Suprapubic skin (tissue), 4 donors: ENCODE results near the gene WDR44. TPM values are rescaled to one million over a fixed set of nuclear protein-coding genes. Genes with fewer than 3 reads are reported as not detected.

Source experiments
- DNase-seq, 2 donors: peaks; one replicate each; pipeline ENCODE4 v3.0.0-alpha.2; 2019; ENCODE audit warnings: low spot score in 2 of 2
- H3K27ac ChIP-seq: fragments of 200-600 bp; sonication (generic); one replicate; pipeline ENCODE4 v1.5.1; 2019
- H3K27me3 ChIP-seq: fragments of 200-600 bp; sonication (generic); one replicate; pipeline ENCODE4 v1.5.1; 2019
- H3K36me3 ChIP-seq: fragments of 200-600 bp; sonication (generic); one replicate; pipeline ENCODE4 v1.5.1; 2019
- H3K4me1 ChIP-seq: fragments of 200-600 bp; sonication (generic); one replicate; pipeline ENCODE4 v1.5.1; 2019
- H3K4me3 ChIP-seq: fragments of 200-600 bp; sonication (generic); one replicate; pipeline ENCODE4 v1.5.1; 2019; ENCODE audit warnings: mild to moderate bottlenecking
- H3K9me3 ChIP-seq: fragments of 200-600 bp; sonication (generic); one replicate; pipeline ENCODE4 v1.5.1; 2019
- CTCF ChIP-seq, 2 donors: fragments of 200-600 bp in 1 of 2; fragments of 450-650 bp in 1 of 2; sonication (generic) in 1 of 2; IDR thresholded peaks; one replicate each; pipeline ENCODE4 v1.5.1; 2016 to 2019; ENCODE audit warnings: antibody characterized with exemption in 2 of 2, mild to moderate bottlenecking in 1 of 2, moderate library complexity in 1 of 2
- EP300 ChIP-seq: sonication (generic); formaldehyde crosslinking; IDR thresholded peaks from one replicate; pipeline ENCODE4 v1.6.1; 2017; ENCODE audit warnings: antibody characterized with exemption
- POLR2A ChIP-seq, 2 donors: fragments of 450-650 bp; IDR thresholded peaks; one replicate each; pipeline ENCODE4 v1.6.1; 2017; ENCODE audit warnings: antibody characterized with exemption in 2 of 2, mild to moderate bottlenecking in 2 of 2, moderate library complexity in 2 of 2
- POLR2AphosphoS5 ChIP-seq, 3 donors: sonication (generic); formaldehyde crosslinking; IDR thresholded peaks; one replicate each; pipeline ENCODE4 v1.6.1; 2017; ENCODE audit warnings: antibody characterized with exemption in 3 of 3
- WGBS: methylation state at CpG from one replicate; pipeline ENCODE4 v1.1.5; 2018; 5-methylcytosine and 5-hydroxymethylcytosine counted together
- total RNA-seq, 4 donors: library from RNA; depleted of rRNA; stranded (reverse); fragments of >200 nt; gene quantifications; one replicate each; pipeline ENCODE4 v1.1.0, GENCODE V29; 2016

Gene WDR44
- total RNA-seq, 4 donors from 2014 or later: 10.5 to 18.3 (median 11.6) TPM

- TF ChIP-seq POLR2A (IDR thresholded peaks at IDR 0.05) (no peak), EP300 (no peak), CTCF (IDR thresholded peaks at IDR 0.05) (no peak)
- H3K27me3 ChIP-seq: no peaks in the 10 kb centered on the region
- H3K27ac ChIP-seq: no peak overlapping the region
- H3K4me1 ChIP-seq: no peaks in the 10 kb centered on the region
- WGBS: 55% methylated on average over 3 of the region's 3 CpGs
- no peaks in the 10 kb centered on the region for H3K9me3 ChIP-seq
- DNase-seq: no peak
- H3K4me3 ChIP-seq: peak overlapping the region; percentile 70
- H3K36me3 ChIP-seq: no peaks in the 10 kb centered on the region
Observed at GRCh38 chrX:118498351-118498750, 152.4 kb downstream of the WDR44 start.

- Histone ChIP-seq H3K36me3 (no peaks in the 10 kb centered on the region), H3K4me3 (no peak overlapping the region), H3K27ac (no peak overlapping the region), H3K9me3 (no peaks in the 10 kb centered on the region), H3K27me3 (no peaks in the 10 kb centered on the region), H3K4me1 (no peaks in the 10 kb centered on the region)
- DNase-seq: no peak
- TF ChIP-seq POLR2AphosphoS5 (IDR thresholded peaks at IDR 0.05): no peak
- TF ChIP-seq EP300: no peak
- no peak for TF ChIP-seq CTCF (IDR thresholded peaks at IDR 0.05)
- no peak for TF ChIP-seq POLR2A (IDR thresholded peaks at IDR 0.05)
- WGBS: 73% methylated on average over 2 of the region's 2 CpGs
Observed at GRCh38 chrX:118498755-118499154, 152.8 kb downstream of the WDR44 start.

- Histone ChIP-seq H3K9me3 (no peaks in the 10 kb centered on the region), H3K27me3 (no peaks in the 10 kb centered on the region), H3K36me3 (no peaks in the 10 kb centered on the region), H3K4me3 (no peak overlapping the region), H3K4me1 (no peaks in the 10 kb centered on the region), H3K27ac (no peak overlapping the region)
- no peak for TF ChIP-seq POLR2A (IDR thresholded peaks at IDR 0.05)
- TF ChIP-seq EP300: no peak
- no peak for TF ChIP-seq POLR2AphosphoS5 (IDR thresholded peaks at IDR 0.05)
- no peak for DNase-seq
- 74% methylated on average over 15 of the region's 15 CpGs for WGBS
Observed at GRCh38 chrX:118499295-118499694, 153.4 kb downstream of the WDR44 start.

Other genes starting within 250 kb of the WDR44 start
- gene KLHL13, start 229.3 kb upstream of the WDR44 start, total RNA-seq: 1 to 10 TPM; 1.1 to 1.7 (median 1.6) TPM
- 1 to 10 TPM; 3.9 to 9.4 (median 5.7) TPM for gene DOCK11, start 149.7 kb downstream of the WDR44 start, total RNA-seq